HG02884 (cell line): ENCODE results near the gene KRT2.

Experiments used
- ATAC-seq: cut with Tn5 transposase; IDR thresholded peaks from one replicate; pipeline ENCODE4 v1.9.1; 2021; ENCODE audit warnings: mild to moderate bottlenecking, moderate library complexity; ENCODE audit not compliant: unreplicated experiment

Gene KRT2

GRCh38 chr12:52667509-52667908 is 15.5 kb upstream of the KRT2 start:
- ATAC-seq, result no peak

DNA sequence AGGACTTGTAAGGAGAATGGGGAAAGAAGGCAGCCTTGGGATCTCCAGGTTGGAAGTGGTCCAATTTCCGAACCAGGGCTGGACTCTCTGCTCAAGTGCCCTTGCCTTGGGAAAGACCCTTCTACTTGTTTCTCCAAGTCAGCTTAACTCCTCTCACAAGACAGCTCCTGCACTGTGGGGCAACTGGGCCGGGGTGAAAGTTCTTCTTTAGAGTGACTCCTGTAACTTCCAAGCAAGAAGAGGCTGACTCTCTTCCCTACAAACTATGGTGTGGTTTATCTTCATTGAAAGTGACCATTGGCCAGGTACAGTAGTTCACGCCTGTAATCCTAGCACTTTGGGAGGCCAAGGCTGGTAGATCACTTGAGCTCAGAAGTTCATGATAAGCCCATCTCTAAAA is 14.5 kb upstream of the KRT2 start:
- no peak for ATAC-seq

GRCh38 chr12:52663420-52663819 is 11.4 kb upstream of the KRT2 start:
- ATAC-seq, result no peak

- ATAC-seq, result no peak
These were observed 10.9 kb upstream of the KRT2 start for GRCh38 chr12:52662918-52663229.

- no peak for ATAC-seq
These were observed 10.3 kb upstream of the KRT2 start for GRCh38 chr12:52662093-52662917.

GRCh38 chr12:52661668-52662067 is 9.7 kb upstream of the KRT2 start:
- no peak for ATAC-seq

DNA sequence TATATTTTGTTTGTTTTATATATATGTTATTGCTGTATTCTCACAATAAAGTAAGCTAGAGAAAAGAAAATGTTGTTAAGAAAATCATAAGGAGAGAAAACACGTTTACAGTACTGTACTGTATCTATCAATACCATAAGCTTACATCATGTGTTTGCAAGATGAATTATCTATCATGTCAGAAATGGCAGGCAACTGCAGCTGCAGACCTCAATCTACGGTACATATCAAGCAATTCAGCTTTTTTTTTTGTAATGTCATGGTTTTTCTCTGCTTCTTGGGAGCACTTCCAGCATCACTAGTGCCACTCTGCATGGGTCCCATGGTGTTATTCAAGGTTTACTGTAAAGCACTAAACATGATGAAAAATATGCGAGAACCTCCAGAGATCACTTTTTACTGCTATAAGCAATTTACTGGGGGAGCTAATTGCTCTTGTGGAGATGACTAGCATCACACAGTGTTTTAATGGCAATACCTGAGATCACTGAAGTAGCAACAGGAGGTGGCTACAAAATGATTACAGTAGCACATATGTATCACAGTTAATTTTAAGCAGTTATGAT is 9.0 kb upstream of the KRT2 start:
- ATAC-seq, result no peak

DNA sequence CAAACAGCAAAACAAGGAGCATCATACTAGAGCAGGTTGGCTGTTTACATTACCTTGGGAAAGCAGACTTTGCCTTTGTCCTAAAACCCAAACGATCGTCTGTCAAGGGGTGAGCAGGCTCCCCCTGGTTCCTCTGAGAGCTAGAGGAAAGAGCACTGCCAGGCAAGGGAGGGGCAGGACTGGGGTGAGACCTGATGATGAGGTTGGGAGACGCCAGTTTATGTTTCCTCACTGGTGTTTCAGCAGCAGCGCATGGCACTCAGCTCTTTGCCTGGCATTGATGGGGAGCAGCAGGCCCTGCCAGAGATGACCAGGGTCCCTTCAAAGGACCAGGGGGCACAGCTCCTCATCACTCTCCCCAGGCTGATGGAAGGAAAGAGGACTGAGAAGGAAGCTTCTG is 7.9 kb upstream of the KRT2 start:
- no peak for ATAC-seq

- ATAC-seq, result no peak
These were observed 7.4 kb upstream of the KRT2 start for GRCh38 chr12:52659395-52659794.

DNA sequence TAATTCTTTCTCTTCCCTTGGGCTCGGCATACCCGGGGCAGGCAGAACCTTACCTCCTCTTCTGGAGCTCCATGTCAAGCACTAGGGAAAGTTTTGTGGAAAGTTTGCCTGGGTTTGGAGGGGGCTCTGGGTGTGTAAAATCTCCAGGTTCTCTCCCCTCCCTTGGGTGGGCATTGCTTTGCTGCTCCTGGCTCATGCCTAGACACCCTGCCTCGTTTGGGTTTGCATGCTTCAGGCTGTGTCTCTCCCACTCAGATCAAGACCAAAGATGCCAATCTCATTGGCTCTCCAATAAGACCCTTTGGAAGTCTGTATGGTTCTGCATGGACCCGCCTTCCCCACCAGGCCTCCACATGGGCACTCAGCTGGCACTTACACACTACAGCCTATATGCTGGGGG is 6.2 kb upstream of the KRT2 start:
- ATAC-seq, result no peak

DNA sequence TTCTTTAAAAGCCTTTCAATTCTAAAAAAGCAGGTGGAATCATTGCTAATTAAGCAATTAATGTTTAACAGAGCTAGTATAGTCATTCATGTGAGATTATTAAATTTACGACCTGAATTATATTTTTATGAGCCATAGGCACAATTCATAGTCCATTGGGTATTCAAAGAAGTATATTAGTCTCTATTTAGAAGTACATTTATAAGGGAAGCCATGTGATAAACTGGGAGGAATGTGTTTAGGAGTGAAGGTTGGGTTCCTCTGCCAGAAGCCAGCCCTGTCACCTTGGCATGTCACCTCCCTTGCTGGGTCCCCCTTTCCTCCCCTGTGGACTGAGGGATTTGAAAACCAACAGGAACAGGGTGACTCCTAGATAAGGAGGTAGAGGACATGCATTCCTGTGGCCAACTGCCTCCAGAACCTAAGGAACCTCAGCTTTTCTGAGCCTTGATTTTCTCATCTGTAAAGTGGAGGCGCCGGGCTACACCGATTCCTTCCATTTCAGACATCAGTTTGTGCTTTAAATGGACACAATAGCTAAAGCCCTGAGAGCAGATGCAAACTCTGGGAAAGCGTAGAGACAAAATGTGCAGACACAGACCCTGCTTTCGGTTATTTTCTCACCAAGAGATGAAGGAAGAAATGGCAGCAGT is 5.4 kb upstream of the KRT2 start:
- ATAC-seq, result no peak

DNA sequence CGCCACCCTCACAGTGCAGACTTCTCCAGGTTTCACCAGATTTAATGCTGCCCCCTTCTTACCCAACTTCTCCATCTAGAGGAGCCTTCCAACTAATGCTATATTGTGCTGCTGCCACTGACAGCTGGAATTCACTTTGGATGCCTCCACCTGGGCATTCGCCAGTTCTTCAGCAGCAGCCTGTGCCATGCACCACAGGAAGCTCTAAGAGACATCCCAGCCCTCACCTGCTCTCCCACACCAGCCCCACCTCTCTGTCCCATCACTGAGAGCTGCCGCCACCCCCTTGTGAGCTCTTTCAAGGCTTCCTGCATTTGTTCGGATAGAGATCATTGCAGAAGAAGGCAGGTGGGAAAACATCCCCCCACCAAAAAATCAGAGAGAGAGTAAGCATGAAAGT is 4.6 kb upstream of the KRT2 start:
- no peak for ATAC-seq

DNA sequence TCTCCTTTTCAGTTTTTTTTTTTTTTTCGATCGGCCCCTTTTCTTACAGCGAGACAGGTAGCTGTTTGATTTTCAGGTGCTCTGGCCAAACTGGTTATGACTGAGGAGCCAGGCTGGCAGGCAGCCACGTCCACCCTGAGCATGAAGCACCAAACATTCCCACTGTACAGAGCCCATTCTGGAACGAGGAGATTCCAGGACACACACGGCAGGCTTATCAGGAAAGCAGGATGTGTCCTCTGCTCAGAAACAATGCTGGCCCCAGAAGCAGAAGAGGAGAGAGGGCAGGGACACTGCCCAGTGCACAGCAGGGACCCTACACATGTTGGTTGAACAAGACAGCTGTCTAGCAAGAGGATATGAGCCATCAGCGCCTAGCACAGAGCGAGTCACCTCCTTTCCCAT is 3.7 kb upstream of the KRT2 start:
- ATAC-seq, result no peak

GRCh38 chr12:52655251-52655650 is 3.2 kb upstream of the KRT2 start:
- ATAC-seq, result no peak

DNA sequence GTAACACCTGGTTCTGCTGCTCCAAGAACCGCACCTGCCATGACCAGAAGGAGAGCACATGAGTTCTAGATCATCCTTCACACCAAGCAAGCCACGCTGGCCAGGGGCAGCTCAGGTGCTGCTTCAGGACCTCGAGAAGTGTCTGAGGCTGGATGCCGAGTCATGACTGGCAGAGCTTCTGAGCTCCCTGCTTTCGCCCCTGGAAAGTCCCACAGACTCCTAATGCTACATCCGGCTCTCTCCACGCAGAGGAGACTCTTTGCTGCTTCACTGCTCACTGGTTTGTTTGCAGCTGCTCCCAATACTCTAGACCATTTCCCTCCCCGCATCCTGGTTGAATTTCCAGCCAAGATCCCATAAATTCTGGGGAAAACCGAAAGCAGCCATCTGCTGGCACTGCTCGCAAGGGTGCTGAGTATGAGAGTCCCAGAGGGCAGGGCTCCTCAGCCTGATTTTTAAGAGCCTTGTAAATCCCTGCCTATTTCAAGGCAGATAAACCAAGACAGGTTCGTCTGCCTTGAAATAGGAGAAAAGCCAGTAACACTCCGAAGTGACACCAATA is 1.4 kb downstream of the KRT2 start:
- no peak for ATAC-seq

- ATAC-seq, result no peak
These were observed 2.9 kb downstream of the KRT2 start for GRCh38 chr12:52649066-52649465.

DNA sequence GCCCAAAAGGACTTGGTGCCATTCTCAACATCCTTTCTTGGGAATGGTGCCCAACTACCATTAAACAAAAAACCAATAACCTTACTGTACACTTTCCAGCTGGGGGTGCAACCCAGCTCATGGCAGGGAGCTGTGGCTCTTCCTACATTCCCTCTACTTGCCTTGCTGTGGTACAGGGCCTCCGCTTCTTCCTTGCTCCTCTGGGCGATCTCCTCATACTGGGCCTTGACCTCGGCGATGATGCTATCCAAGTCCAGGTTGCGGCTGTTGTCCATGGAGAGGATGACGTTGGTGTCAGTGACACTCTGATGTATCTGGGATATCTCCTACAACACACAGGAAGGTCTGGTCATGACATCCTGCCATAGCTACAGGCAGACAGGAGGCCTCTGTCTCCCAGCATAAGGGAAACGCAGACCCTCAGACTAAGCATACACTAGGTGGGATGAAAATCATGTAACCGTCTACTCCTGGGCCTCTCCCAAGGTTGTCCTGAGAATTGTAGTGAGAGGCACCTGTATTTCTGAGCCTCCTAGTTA is 3.9 kb downstream of the KRT2 start:
- ATAC-seq, result no peak

- ATAC-seq, result no peak
These were observed 4.4 kb downstream of the KRT2 start for GRCh38 chr12:52647601-52648000.

DNA sequence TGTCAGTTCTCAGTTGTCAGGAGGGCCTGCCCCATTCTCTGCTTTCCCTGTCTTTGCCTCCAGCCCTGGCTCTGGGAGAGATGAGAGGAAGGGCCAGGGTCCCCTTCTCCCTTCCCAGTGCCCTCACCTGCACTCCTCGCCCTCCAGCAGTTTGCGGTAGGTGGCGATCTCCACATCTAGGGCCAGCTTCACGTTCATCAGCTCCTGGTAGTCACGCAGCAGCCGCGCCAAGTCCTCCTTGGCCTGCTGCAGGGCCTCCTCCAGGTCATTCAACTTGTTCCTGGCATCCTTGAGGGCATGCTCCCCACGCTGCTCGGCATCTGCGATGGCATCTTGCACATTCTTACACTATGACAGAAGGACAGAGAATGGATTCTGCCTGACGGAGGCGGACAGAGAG is 5.4 kb downstream of the KRT2 start:
- ATAC-seq, result no peak

GRCh38 chr12:52645982-52646381 is 6.0 kb downstream of the KRT2 start:
- ATAC-seq, result no peak

GRCh38 chr12:52645120-52645761 is 6.8 kb downstream of the KRT2 start:
- no peak for ATAC-seq

DNA sequence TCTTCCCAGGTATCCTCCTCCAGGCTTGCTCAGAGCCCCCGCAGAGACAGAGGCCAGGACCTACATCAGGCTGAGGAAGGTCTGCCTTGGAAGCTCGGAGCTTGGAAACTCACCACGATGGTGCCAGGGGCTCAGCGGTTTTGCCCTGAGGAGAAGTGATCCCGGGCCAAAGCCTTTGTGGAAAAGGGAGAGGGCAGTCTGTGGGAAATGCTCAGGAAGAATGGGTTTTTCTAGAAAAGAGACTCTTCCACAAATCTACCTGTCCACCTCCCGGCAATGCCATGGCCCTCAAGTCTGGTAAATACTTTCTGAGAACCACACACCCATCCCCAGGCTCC is 8.0 kb downstream of the KRT2 start:
- ATAC-seq, result no peak
